Measurements from ENCODE around the gene MRPL24.

GRCh38 chr1:156748670-156749418 lies 8.0 kb upstream of the MRPL24 start:
- TF ChIP-seq CTCF (IDR thresholded peaks at IDR 0.05; ENCODE audit: insufficient read depth, low read length) (no peak), REST (IDR thresholded peaks at IDR 0.05; ENCODE audit: insufficient replicate concordance, low read depth) (no peak), GABPA (IDR thresholded peaks at IDR 0.05; ENCODE audit: low read depth) (peak; percentile 80), POLR2AphosphoS5 (IDR thresholded peaks at IDR 0.05; ENCODE audit: low read depth) (peak; percentile 82)

All from HL-60 (cell line).